NCI-H2171 treated with DMSO at 0.1 percent for 48 hours (cell line): ENCODE data around the gene AWAT1.
"Not testable (repeated sequence)": the region's sequence is repeated elsewhere in the genome, so short reads cannot be mapped to it uniquely, and the experiment has no call there.

Source experiments
- DNase-seq: peaks from one replicate; lab custom pipeline; 2025; lab: John Stamatoyannopoulos, UW

AWAT1 gene

GRCh38 chrX:70262952-70263567 is 28.6 kb downstream of the AWAT1 start:
- peak; percentile 1 for DNase-seq

- no peak for DNase-seq
These were observed 30.3 kb downstream of the AWAT1 start for GRCh38 chrX:70264784-70265183.

- no peak for DNase-seq
These were observed 33.6 kb downstream of the AWAT1 start, which contains the start of gene ARR3 for GRCh38 chrX:70268034-70268433. Gene ARR3 (plus strand): TSS chrX:70268334. CDS start chrX:70269386, 1,052 bp downstream.

- not testable (repeated sequence) for DNase-seq
These were observed 39.6 kb downstream of the AWAT1 start for GRCh38 chrX:70274029-70274428.

- DNase-seq = no peak
These were observed 44.6 kb downstream of the AWAT1 start for GRCh38 chrX:70279081-70279480.

GRCh38 chrX:70280573-70280972 is 46.1 kb downstream of the AWAT1 start:
- no peak for DNase-seq

- no peak for DNase-seq
These were observed 47.5 kb downstream of the AWAT1 start, which contains the start of gene RAB41 for GRCh38 chrX:70281951-70282350. Gene RAB41 (plus strand): TSS chrX:70282172. CDS start chrX:70282218, 46 bp downstream.

- DNase-seq = no peak
These were observed 54.8 kb downstream of the AWAT1 start for GRCh38 chrX:70289168-70289792.
